RWPE2 (cell line): Measurements from ENCODE around the gene BMAL1.

Experiments used
- ATAC-seq: fragments of 200-7000 bp; cut with Tn5 transposase; 3 replicates; pipeline ENCODE4 v1.9.1; 2021; ENCODE audit warnings: low read depth
- DNase-seq: peaks from one replicate; pipeline ENCODE4 v3.0.0-alpha.2; 2020; ENCODE audit warnings: low spot score
- H3K27ac ChIP-seq: fragments of 450-650 bp; 2 replicates; pipeline ENCODE4 v1.5.1; 2017; ENCODE audit warnings: mild to moderate bottlenecking; ENCODE audit not compliant: poor library complexity, severe bottlenecking
- H3K27me3 ChIP-seq: fragments of 250-450 bp; sonication (Bioruptor Pico); 2 replicates; pipeline ENCODE4 v1.5.1; 2021; ENCODE audit warnings: mild to moderate bottlenecking, moderate library complexity; ENCODE audit not compliant: insufficient read depth, poor library complexity, severe bottlenecking
- H3K36me3 ChIP-seq: fragments of 250-450 bp; sonication (Bioruptor Pico); 2 replicates; pipeline ENCODE4 v1.5.1; 2020; ENCODE audit warnings: low read depth, mild to moderate bottlenecking, moderate library complexity
- H3K4me1 ChIP-seq: fragments of 250-450 bp; sonication (Bioruptor Pico); 2 replicates; pipeline ENCODE4 v1.5.1; 2021; ENCODE audit warnings: mild to moderate bottlenecking, moderate library complexity; ENCODE audit not compliant: insufficient read depth, poor library complexity, severe bottlenecking
- H3K4me3 ChIP-seq: fragments of 250-450 bp; sonication (Bioruptor Pico); 2 replicates; pipeline ENCODE4 v1.5.1; 2021; ENCODE audit warnings: mild to moderate bottlenecking, moderate library complexity; ENCODE audit not compliant: severe bottlenecking
- H3K9me3 ChIP-seq: fragments of 250-450 bp; sonication (Bioruptor Pico); 2 replicates; pipeline ENCODE4 v1.5.1; 2021; ENCODE audit warnings: mild to moderate bottlenecking, moderate library complexity; ENCODE audit not compliant: severe bottlenecking
- CTCF ChIP-seq: fragments of 450-650 bp; IDR thresholded peaks from one replicate; pipeline ENCODE4 v1.5.1; 2017; ENCODE audit warnings: mild to moderate bottlenecking, moderate library complexity; ENCODE audit not compliant: poor library complexity, severe bottlenecking

Gene BMAL1

GRCh38 chr11:13280777-13281176, 3.2 kb downstream of the BMAL1 start:
- H3K4me3 ChIP-seq: no peak overlapping the region
- H3K9me3 ChIP-seq: no peaks in the 10 kb centered on the region
- no peaks in the 10 kb centered on the region for H3K36me3 ChIP-seq
- H3K27ac ChIP-seq: no peak overlapping the region
- peaks cover 13% of the 10 kb centered on the region for H3K4me1 ChIP-seq
- no peak for TF ChIP-seq CTCF
- ATAC-seq: no peak
- DNase-seq: no peak
- no peaks in the 10 kb centered on the region for H3K27me3 ChIP-seq

GRCh38 chr11:13283636-13284035, 6.0 kb downstream of the BMAL1 start:
- no peak overlapping the region for H3K4me3 ChIP-seq

GRCh38 chr11:13284776-13285588, 7.4 kb downstream of the BMAL1 start:
- peaks cover 16% of the 10 kb centered on the region for H3K4me1 ChIP-seq
- H3K9me3 ChIP-seq: no peaks in the 10 kb centered on the region
- DNase-seq (no peak), ATAC-seq (no peak)
- H3K4me3 ChIP-seq: no peak overlapping the region
- H3K27ac ChIP-seq: no peak overlapping the region
- no peaks in the 10 kb centered on the region for H3K27me3 ChIP-seq
- TF ChIP-seq CTCF: no peak
- no peaks in the 10 kb centered on the region for H3K36me3 ChIP-seq

More at GRCh38 chr11:13283636-13284035, 6.0 kb downstream of the BMAL1 start:
- H3K36me3 ChIP-seq: no peaks in the 10 kb centered on the region
- peaks cover 21% of the 10 kb centered on the region for H3K4me1 ChIP-seq
- TF ChIP-seq CTCF: no peak
- H3K27ac ChIP-seq: no peak overlapping the region
- DNase-seq: no peak
- no peaks in the 10 kb centered on the region for H3K9me3 ChIP-seq
- ATAC-seq: no peak
- no peaks in the 10 kb centered on the region for H3K27me3 ChIP-seq

- TF ChIP-seq CTCF: no peak
Measured at GRCh38 chr11:13286279-13286821, 8.8 kb downstream of the BMAL1 start.

GRCh38 chr11:13287036-13287435, 9.4 kb downstream of the BMAL1 start:
- DNase-seq (no peak), ATAC-seq (no peak)
- no peaks in the 10 kb centered on the region for H3K9me3 ChIP-seq
- no peak overlapping the region for H3K27ac ChIP-seq
- no peak for TF ChIP-seq CTCF
- no peaks in the 10 kb centered on the region for H3K27me3 ChIP-seq
- H3K4me1 ChIP-seq: peaks cover 12% of the 10 kb centered on the region
- no peaks in the 10 kb centered on the region for H3K36me3 ChIP-seq
- no peak overlapping the region for H3K4me3 ChIP-seq

More at GRCh38 chr11:13286279-13286821, 8.8 kb downstream of the BMAL1 start:
- H3K27ac ChIP-seq: no peak overlapping the region
- H3K9me3 ChIP-seq: no peaks in the 10 kb centered on the region
- no peak overlapping the region for H3K4me3 ChIP-seq
- no peaks in the 10 kb centered on the region for H3K36me3 ChIP-seq
- ATAC-seq: no peak
- no peaks in the 10 kb centered on the region for H3K27me3 ChIP-seq
- H3K4me1 ChIP-seq: peaks cover 12% of the 10 kb centered on the region
- DNase-seq: no peak
